NCI-H345 (cell line): Measurements from ENCODE around the gene ULBP3.
"Not testable (repeated sequence)": the region's sequence is repeated elsewhere in the genome, so short reads cannot be mapped to it uniquely, and the experiment has no call there.

Experiments used
- DNase-seq: peaks from one replicate; lab custom pipeline; 2025; lab: John Stamatoyannopoulos, UW

The ULBP3 gene

GRCh38 chr6:150076196-150076893 lies 7.4 kb upstream of the ULBP3 start:
- no peak for DNase-seq

- DNase-seq: no peak
These were observed 6.1 kb upstream of the ULBP3 start for GRCh38 chr6:150075034-150075421.

DNA sequence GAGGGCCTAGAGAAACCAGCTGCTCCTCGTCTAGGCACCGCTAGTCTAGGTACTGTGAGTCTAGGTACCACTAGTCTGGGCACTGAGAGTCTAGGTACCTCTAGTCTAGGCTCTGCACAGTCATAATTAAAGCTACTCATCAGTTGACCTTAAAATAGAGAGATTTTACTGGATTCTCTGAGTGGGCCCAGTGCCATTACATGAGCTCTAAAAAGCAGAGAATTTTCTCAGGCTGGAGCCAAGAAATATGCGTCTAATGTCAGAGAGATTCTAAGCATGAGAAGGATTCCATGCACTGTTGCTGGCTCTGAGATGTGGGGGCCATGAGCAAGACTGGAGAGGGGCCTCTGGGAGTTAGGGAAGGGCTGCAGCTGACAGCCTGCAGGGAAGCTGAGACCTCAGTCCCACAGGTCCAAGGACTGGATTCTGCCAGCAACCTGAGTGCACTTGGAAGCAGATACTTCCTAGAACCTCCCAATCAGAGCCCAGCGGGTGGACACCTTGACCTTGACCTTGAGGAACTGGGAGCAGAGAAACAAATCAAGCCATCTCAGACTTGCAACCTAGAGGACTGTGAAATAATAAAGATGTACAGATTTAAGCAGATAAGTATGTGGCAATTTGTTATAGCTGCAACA lies 5.6 kb upstream of the ULBP3 start:
- DNase-seq: not testable (repeated sequence)

GRCh38 chr6:150072201-150072600 lies 3.3 kb upstream of the ULBP3 start:
- DNase-seq: peak; percentile 16

DNA sequence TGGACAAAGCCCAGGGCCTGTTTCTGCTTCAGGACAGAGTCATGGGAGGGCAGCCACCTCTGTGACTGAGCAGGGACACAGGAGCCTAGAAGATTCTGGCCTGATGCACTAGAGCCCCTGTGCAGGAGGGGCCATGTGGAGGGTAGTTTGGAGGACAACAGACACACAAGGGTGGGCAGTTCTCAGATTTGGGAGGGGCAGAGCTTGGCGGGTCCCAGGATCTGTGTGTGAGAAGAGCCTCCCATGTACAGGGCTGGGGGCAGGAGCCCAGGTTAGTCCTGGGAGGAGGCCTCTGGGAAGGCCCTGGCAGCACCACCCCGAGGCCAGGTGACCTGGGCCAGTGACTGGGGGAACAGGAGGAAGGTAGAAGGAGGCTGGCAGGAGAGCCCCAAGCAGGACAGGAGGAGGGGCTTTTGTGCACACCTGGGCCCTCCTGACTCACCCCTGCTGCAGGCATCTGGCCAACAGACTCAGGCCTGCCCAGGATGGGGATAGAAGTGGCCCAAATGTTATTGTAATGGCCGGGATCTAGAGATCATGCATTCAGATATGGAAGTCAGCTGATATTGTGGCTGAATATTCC lies 1.4 kb upstream of the ULBP3 start:
- no peak for DNase-seq

DNA sequence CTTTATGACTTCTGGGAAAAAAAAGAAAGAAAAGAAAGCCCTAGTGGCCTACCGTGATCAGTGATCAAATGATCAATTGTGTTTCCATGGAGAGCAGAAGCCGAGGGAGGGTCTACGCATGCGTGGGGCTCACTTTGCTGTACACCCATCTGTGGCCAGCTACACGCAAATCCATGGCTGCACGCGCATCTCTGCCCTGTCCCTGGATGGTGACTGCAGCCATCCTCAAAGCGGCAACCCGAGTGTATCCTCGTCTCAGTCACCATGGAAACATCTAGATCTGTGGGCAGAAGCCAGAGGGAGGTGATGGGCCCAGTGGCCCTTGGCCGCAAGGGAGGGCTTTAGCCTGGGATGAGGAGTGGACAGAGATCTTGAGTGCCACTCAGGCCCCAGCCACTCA lies 785 bp upstream of the ULBP3 start:
- peak; percentile 62 for DNase-seq

DNA sequence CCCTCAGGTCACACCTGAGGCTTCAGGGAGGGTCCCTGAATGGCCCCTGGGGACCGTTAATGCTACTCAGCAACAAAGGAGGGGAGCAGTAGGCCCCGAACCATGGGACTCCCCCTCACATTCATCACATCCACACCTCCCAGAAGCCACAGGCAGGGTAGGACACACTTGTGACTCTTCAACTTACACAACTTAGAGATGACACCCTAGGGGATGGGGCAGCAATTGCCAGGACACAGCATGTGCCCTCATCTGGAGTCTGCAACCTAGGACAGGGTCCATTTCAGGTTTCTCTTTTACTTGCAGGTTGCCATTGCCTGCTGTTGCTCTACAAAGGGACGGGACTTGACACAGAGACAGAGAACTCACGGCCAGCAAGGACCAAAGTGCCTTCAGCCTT lies 770 bp downstream of the ULBP3 start:
- DNase-seq: no peak

GRCh38 chr6:150065083-150065482 lies 3.8 kb downstream of the ULBP3 start:
- no peak for DNase-seq

GRCh38 chr6:150063640-150064039 lies 5.3 kb downstream of the ULBP3 start:
- DNase-seq: no peak

DNA sequence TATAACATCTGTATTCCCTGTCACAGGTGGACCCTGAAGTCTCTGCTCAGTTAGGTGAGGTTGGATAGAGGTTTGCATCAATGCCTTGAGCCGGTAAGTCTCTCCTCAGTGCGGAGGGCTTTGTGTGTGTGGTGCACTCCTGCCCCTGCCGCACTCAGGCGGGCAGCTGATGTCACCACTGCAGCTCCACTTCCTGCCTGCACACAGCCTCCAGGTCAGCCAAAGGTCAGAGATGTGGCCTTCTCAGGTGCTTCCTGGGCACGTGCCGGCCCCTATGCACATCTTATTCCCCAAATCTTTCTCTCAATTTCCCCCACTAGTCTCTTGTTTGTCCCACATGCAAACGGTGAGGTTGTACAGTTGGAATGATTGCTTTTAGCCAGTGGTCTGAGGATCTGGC lies 8.9 kb downstream of the ULBP3 start:
- not testable (repeated sequence) for DNase-seq

- no peak for DNase-seq
These were observed 9.9 kb downstream of the ULBP3 start for GRCh38 chr6:150058986-150059385.

DNA sequence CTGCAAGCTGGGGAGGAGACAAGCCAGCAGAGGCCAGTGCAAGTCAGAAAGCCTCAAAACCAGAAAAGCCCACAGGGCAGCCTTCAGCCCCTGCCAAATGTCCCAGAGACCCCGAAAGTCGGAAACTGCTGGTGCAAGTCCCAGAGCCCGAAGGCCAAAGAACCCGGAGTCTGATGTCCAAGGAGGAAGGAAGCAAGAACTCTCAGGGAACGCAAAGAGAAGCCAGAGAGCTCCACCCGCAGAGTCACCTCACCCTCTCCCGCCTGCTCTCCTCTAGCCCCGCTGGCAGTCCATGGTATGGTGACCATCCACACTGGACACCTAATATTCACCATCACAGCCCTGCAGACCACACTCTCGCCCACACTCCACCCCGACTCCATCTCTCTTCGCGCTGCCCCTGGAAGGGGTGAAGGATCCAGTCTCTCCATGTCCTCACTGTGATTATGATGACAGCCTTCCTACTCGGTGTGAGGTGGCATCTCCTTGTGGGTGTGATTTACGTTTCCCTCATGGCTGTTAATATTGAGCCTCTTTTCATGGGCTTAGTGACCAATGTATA lies 10.6 kb downstream of the ULBP3 start:
- DNase-seq: no peak

GRCh38 chr6:150057501-150057951 lies 11.4 kb downstream of the ULBP3 start:
- no peak for DNase-seq

- no peak for DNase-seq
These were observed 12.0 kb downstream of the ULBP3 start for GRCh38 chr6:150056916-150057315.

- DNase-seq: no peak
These were observed 12.8 kb downstream of the ULBP3 start for GRCh38 chr6:150056156-150056555.

- DNase-seq: no peak
These were observed 13.8 kb downstream of the ULBP3 start for GRCh38 chr6:150055131-150055530.

DNA sequence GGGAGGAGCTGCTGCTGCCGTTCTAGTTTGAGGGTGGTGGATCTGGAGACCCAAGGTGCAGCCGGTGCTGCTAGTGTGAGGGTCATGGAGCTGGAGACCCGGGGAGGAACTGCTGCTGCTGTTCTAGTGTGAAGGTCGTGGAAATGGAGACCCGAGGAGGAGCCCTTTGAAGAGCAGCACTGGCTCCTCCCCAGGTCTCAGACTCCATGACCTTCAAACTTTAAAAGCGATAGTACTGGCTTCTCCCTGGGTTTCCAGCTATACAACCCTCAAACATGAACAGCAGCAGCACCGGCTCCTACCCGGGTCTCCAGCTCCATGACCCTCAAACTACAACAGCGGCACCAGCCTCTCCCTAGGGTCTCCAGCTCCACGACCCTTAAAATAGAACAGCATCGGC lies 15.5 kb downstream of the ULBP3 start:
- DNase-seq: no peak

GRCh38 chr6:150050846-150051245 lies 18.1 kb downstream of the ULBP3 start:
- no peak for DNase-seq

GRCh38 chr6:150048099-150048498 lies 20.8 kb downstream of the ULBP3 start:
- DNase-seq: no peak

DNA sequence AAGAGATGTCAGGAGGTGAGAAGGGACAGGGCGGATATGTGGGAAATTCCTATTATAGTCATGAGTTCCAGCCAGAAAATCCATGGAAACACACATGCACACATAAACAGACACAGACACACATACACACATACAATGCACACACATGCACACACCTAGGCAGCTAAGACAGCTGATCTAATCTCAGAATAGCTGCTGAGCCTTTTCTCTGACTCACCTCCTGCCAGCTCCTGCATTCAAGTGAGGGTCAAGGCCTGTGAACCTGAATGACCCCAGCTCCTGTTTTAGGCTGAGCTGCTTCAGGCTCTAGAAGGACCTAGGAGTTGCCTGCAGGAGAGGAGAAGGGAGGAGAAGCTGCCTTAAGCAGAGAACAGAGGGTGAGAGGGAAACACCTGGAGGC lies 22.0 kb downstream of the ULBP3 start:
- no peak for DNase-seq

GRCh38 chr6:150044621-150045145 lies 24.2 kb downstream of the ULBP3 start:
- DNase-seq: no peak

GRCh38 chr6:150043501-150044412 lies 25.2 kb downstream of the ULBP3 start:
- DNase-seq: no peak
